Ovary (tissue), 9 donors: ENCODE data around the gene MMS19. TPM values are rescaled to one million over a fixed set of nuclear protein-coding genes. Genes with fewer than 3 reads are reported as not detected.
A peak's percentile ranks its signal among the peaks of the same experiment; 100 is the strongest.
"Not testable (repeated sequence)": the region's sequence is repeated elsewhere in the genome, so short reads cannot be mapped to it uniquely, and the experiment has no call there.

Source experiments
- DNase-seq, 5 donors: peaks; one replicate each; pipeline ENCODE4 v3.0.0-alpha.2; 2019 to 2020
- H3K27ac ChIP-seq, 2 donors: fragments of 200-600 bp; one replicate each; pipeline versions ENCODE4 v1.5.1 to v1.8.0; 2019 to 2022
- H3K27me3 ChIP-seq: fragments of 200-600 bp; one replicate; pipeline ENCODE4 v1.8.0; 2022
- H3K36me3 ChIP-seq: fragments of 200-600 bp; sonication (generic); one replicate; pipeline ENCODE4 v1.5.1; 2019
- H3K4me1 ChIP-seq: one replicate; pipeline ENCODE4 v1.8.1; 2013; ENCODE audit warnings: mild to moderate bottlenecking, moderate library complexity; ENCODE audit not compliant: insufficient read depth
- H3K4me3 ChIP-seq: fragments of 200-600 bp; sonication (generic); one replicate; pipeline ENCODE4 v1.5.1; 2017
- H3K9me3 ChIP-seq, 2 donors: fragments of 200-600 bp in 1 of 2; sonication (generic) in 1 of 2; one replicate each; pipeline versions ENCODE4 v1.5.1 to v1.8.1; 2013 to 2019; ENCODE audit warnings: mild to moderate bottlenecking in 1 of 2, moderate library complexity in 1 of 2
- EP300 ChIP-seq: sonication (generic); formaldehyde crosslinking; IDR thresholded peaks from one replicate; pipeline ENCODE4 v1.6.1; 2017; ENCODE audit warnings: antibody characterized with exemption
- POLR2A ChIP-seq: fragments of 450-650 bp; IDR thresholded peaks from one replicate; pipeline ENCODE4 v1.6.1; 2017; ENCODE audit warnings: antibody characterized with exemption, mild to moderate bottlenecking, moderate library complexity
- WGBS, 3 donors: extraction: QIAGEN DNeasy Blood & Tissue Kit in 1 of 3; methylation state at CpG; one replicate each; pipeline versions ENCODE4 v1.1.5 to v1.1.7; 2013 to 2017; 5-methylcytosine and 5-hydroxymethylcytosine counted together
- intact Hi-C, 4 donors: fragments of 100-400 bp; cut with DNase I; formaldehyde crosslinking; loops; one replicate each; pipeline versions ENCODE4 v1.11.0 to v1.15.1; 2022 to 2023
- polyA plus RNA-seq, 2 donors: library from polyadenylated mRNA; stranded (reverse); fragments of 200-250 nt in 1 of 2; fragments of 350-450 nt in 1 of 2; fragmentation: Illumina TruSeq in 1 of 2; extraction: RNeasy Lipid Tissue Mini Kit (QIAGEN cat#74804) in 1 of 2; gene quantifications; one replicate each; pipeline ENCODE4 v1.2.3, GENCODE V29; 2013 to 2014
- total RNA-seq, 7 donors: library from RNA; depleted of rRNA in 2 of 7; stranded (reverse); fragments of >200 nt in 2 of 7; fragmentation: NEBNext Ultra II Directional in 3 of 7; extraction: Animal tissue kit (Norgen Biotek cat#: 25700) in 3 of 7; gene quantifications; one replicate each; pipeline versions ENCODE4 v1.1.0 to v1.2.4, GENCODE V29; 2016 to 2023
- TF ChIP-seq, protein P1 (sequence below), 3 donors: fragments of 450-650 bp in 2 of 3; fragments of 200-600 bp in 1 of 3; IDR thresholded peaks; one replicate each; pipeline versions ENCODE4 v1.5.1 to v1.8.0; 2016 to 2022; ENCODE audit warnings: antibody characterized with exemption in 3 of 3, mild to moderate bottlenecking in 1 of 3
- donor health status: DM: no; HTN: no; CAD: no; lungs with moderate emphysema.
- donor health status: DM: no; HTN: no; CAD: no.
- donor health status: Bipolar disorder and iron deficiency.
- donor health status: DM: yes; HTN: yes; CAD: no.
- donor health status: DM: no; HTN: no; CAD: no.
- donor health status: DM: yes; HTN: yes; CAD: no.

MMS19 gene
- total and polyA plus RNA-seq, 9 donors = 45.3 to 63.6 (median 56.4) TPM

DNA sequence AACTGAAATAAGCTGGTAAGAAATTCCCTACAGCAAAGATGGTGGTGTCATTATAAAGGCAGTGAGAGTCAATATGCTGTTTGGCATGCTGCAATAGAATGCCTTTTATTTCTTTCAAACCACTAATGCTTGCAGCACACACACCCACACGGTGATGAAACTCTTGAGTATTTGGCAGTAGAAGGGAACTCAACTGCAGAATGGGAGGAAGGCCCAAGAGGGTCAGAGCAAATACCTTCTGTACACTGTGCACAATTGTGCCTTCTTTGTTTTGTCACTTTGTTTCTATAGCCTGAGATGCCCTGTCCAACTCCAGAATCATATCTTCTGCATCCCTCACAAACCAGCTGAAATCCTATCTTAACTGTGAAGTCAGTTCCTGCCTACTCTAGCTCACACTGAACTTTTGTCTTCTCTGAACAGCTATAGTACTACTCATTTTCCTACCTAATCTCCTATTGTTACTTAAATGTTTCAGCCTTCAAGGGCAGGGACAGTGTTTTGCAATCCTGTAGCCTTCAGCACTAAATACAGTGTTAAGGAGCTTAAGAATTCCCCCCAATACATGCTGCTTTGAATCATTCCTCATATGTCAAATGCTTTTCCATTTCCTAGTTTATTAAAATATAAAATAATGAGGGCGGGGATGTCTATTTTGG, 22.2 kb downstream of the MMS19 start:
- no peak for TF ChIP-seq POLR2A
- TF ChIP-seq EP300 = no peak
- TF ChIP-seq, protein P1, sequence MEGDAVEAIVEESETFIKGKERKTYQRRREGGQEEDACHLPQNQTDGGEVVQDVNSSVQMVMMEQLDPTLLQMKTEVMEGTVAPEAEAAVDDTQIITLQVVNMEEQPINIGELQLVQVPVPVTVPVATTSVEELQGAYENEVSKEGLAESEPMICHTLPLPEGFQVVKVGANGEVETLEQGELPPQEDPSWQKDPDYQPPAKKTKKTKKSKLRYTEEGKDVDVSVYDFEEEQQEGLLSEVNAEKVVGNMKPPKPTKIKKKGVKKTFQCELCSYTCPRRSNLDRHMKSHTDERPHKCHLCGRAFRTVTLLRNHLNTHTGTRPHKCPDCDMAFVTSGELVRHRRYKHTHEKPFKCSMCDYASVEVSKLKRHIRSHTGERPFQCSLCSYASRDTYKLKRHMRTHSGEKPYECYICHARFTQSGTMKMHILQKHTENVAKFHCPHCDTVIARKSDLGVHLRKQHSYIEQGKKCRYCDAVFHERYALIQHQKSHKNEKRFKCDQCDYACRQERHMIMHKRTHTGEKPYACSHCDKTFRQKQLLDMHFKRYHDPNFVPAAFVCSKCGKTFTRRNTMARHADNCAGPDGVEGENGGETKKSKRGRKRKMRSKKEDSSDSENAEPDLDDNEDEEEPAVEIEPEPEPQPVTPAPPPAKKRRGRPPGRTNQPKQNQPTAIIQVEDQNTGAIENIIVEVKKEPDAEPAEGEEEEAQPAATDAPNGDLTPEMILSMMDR (IDR thresholded peaks at IDR 0.05) = no peak
- DNase-seq = no peak
- no peaks in the 10 kb centered on the region for H3K36me3 ChIP-seq
- no peak overlapping the region for H3K4me3 ChIP-seq
- H3K27me3 ChIP-seq = no peaks in the 10 kb centered on the region
- no peak overlapping the region for H3K27ac ChIP-seq
- intact Hi-C loops = no loop called here
- no peaks in the 10 kb centered on the region for H3K9me3 ChIP-seq
- 51 to 65% (median 62%) methylated on average over 2 of the region's 2 CpGs for WGBS, 3 donors
- H3K4me1 ChIP-seq = peaks cover 2% of the 10 kb centered on the region

DNA sequence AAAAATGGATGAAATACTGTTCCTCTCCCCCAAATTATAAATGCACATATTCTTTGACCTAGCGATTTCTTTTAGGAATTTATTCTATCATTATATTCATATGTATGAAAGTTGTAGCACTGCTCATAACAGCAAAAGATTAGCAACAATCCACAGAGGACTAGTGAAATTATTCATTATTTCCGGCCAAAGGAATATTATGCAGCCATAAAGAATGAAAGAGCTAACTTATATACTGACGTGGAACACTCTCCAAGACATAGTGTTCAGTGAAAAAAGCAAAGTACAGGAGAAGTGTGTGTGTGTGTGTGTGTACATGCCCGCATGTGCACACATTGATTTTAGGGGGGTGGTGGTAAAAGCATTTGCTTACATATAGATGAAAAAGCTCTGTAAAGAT, 23.3 kb downstream of the MMS19 start:
- Histone ChIP-seq H3K36me3 (no peaks in the 10 kb centered on the region), H3K4me1 (peaks cover 2% of the 10 kb centered on the region), H3K27ac (no peak overlapping the region), H3K9me3 (no peaks in the 10 kb centered on the region), H3K27me3 (no peaks in the 10 kb centered on the region), H3K4me3 (no peak overlapping the region)
- intact Hi-C loops = no loop called here
- no peak for TF ChIP-seq EP300
- no peak for TF ChIP-seq POLR2A
- TF ChIP-seq, protein P1 (IDR thresholded peaks at IDR 0.05) = no peak
- no peak for DNase-seq
- WGBS, 3 donors = 93 to 96% (median 96%) methylated on average over 4 of the region's 4 CpGs

DNA sequence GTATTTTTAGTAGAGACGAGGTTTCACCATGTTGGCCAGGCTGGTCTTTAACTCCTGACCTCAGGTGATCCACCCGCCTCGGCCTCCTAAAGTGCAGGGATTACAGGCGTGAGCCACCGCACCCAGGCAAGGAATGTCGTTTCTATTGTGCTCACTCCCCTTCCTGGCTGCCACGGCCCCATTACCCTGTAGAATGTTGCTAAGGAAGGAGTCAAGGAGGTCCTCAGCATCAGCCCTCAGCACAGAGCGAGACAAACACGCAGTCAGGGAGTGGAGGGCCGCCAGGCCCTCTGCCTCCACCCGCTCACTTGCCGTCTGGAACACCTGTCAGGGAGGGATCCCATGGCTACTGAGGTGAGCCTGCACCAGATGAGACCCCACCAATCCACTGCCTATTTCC, 29.4 kb downstream of the MMS19 start:
- H3K27me3 ChIP-seq, H3K4me3 ChIP-seq, H3K36me3 ChIP-seq, intact Hi-C loops, H3K27ac ChIP-seq, H3K4me1 ChIP-seq, H3K9me3 ChIP-seq: not testable (repeated sequence)
- WGBS, 3 donors = 87 to 97% (median 91%) methylated on average over 12 of the region's 12 CpGs
- peak in 1 of 5 donors; percentile 8 for DNase-seq

DNA sequence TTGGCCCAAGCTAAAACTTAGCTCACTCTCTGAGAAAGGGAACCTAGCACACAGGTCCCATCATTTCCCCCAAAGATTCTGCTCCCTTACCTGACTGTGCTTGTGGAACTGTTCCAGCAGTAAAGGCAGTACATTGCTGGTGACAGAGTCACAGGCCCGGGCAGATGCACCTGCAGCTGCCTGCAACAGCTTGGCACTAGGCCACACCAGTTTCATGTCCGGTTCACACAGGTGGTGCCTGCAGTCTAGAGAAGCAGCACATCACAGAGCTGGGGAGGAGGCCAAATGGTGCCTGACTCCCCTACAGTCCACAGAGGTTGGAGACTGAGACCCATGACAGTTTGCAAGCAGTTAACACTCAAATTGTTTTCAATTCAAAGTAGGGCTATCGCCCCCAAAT, 30.1 kb downstream of the MMS19 start:
- intact Hi-C loops = no loop called here

DNA sequence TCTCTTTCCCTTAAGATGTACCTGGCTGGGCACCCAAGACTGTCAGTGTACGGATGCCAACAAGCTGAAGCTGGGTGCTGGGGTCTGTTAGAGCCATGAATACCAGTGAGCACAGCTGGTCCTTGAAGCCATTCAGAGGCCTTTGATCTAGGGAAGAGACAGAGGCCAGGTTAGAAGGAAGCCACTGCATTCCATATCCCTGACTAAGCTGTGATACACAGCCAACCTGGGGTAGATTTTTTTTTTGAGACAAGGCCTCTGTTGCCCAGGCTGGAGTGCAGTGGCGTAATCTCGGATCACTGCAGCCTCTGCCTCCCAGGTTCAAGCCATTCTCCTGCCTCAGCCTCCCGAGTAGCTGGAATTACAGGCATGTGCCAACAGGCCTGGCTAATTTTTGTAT, 31.5 kb downstream of the MMS19 start:
- no peaks in the 10 kb centered on the region for H3K9me3 ChIP-seq
- H3K27ac ChIP-seq = no peak overlapping the region
- no peak for DNase-seq
- H3K27me3 ChIP-seq = no peaks in the 10 kb centered on the region
- 78 to 85% (median 85%) methylated on average over 4 of the region's 4 CpGs for WGBS, 3 donors
- intact Hi-C loops = no loop called here
- TF ChIP-seq EP300 = no peak
- no peak for TF ChIP-seq POLR2A
- TF ChIP-seq, protein P1 (IDR thresholded peaks at IDR 0.05) = no peak
- no peak overlapping the region for H3K4me3 ChIP-seq
- H3K4me1 ChIP-seq = no peaks in the 10 kb centered on the region
- H3K36me3 ChIP-seq = no peaks in the 10 kb centered on the region

More for the DNA sequence above, 30.1 kb downstream of the MMS19 start:
- no peaks in the 10 kb centered on the region for H3K36me3 ChIP-seq
- WGBS, 3 donors = 62 to 69% (median 66%) methylated on average over 3 of the region's 3 CpGs
- no peak overlapping the region for H3K27ac ChIP-seq
- H3K27me3 ChIP-seq = no peaks in the 10 kb centered on the region
- no peak overlapping the region for H3K4me3 ChIP-seq
- H3K4me1 ChIP-seq = no peaks in the 10 kb centered on the region
- TF ChIP-seq, protein P1 (IDR thresholded peaks at IDR 0.05) = no peak
- TF ChIP-seq POLR2A (no peak), EP300 (no peak)
- no peaks in the 10 kb centered on the region for H3K9me3 ChIP-seq
- peak in 1 of 5 donors; percentile 8 for DNase-seq
